Left renal pelvis (tissue), 4 donors: ENCODE measurements around the gene C9orf78. TPM values are rescaled to one million over a fixed set of nuclear protein-coding genes. Genes with fewer than 3 reads are reported as not detected.
"Not testable (repeated sequence)": the region's sequence is repeated elsewhere in the genome, so short reads cannot be mapped to it uniquely, and the experiment has no call there.

Experiments used
- DNase-seq, 4 donors: peaks; one replicate each; pipeline ENCODE4 v3.0.0-alpha.2; 2013; ENCODE audit warnings: low read depth in 4 of 4, low spot score in 3 of 4
- polyA plus RNA-seq, 4 donors: library from polyadenylated mRNA; unstranded; fragments of 120-200 nt; gene quantifications; one replicate each; pipeline ENCODE4 v1.2.1, GENCODE V29; 2013; ENCODE audit not compliant: insufficient read length in 4 of 4

Gene C9orf78
- polyA plus RNA-seq, 4 donors, result 64.7 to 86.9 (median 73.8) TPM

DNA sequence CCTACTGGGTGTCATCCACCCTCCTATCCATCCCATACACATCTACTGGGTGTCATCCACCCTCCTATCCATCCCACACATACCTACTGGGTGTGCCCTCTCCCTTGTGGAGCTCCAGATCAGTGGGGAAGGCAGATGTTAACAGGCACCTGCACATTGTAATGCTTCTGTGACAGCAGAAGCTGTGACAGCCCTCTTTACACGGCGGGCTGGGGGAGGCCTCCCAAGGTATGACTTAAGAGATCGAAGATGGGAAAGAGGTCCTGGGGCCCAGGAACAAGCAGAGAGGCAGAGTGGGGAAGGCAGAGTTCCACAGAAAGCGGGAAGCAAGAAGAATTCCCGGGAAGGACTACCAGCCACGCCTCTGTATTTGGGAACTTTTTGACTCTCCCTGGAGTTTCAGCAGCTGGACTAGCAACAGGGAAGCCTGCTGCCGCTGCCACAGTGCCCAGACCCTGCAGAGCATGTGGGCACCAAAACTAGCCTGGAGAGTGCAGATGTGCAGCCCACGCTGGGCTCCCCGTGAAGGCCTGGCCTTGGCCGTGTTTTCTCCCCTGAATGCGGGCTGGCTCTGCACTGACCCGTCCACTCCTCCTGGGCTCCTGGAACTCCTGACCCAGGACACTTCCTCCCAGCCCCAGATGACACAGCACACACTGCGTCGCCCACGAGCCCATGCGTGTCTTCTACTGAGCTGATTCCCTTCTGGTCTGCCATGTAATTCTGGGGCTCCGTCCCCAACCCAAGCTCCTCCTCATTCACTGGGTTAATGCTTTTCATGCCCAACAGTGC lies 20.4 kb downstream of the C9orf78 start:
- DNase-seq, result no peak

DNA sequence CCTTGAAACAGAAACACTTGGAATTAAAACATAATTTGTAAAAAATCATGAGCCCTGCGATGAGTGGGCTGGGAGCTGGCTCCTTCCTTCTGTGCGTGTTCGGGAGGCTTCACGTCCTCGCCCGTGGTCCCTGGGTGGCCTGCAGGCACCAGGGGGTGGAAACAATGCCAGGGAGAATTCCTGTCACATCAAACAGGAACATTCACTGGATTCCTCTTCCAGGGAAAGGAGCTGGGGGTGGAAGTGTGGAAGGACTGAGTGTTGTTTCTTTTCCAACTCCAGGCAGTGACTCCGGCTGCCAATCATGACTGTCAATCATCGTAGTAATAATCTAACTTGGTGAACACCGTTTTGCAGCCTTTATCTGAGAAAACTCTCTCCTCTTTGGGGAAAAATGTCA lies 21.4 kb downstream of the C9orf78 start:
- no peak for DNase-seq

DNA sequence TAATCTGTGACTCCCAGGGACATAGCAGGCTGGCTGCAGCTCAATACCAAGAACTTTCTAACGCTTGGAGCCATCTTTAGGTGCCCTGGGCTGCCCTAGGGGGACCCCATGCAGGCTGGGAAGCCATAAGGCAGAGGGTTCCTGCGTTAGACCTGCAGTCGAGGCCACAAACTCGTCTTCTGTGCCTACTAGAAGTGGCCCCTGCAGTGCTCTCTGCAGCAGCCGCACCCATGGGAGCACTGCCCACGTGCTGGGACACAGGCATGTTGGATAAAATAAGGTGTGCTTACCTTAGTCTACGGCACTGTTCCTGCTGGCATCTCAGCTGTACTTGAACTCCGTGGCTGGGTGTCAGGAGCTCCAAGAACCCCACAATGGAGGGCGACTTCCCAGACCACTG lies 22.7 kb downstream of the C9orf78 start:
- DNase-seq, result no peak

DNA sequence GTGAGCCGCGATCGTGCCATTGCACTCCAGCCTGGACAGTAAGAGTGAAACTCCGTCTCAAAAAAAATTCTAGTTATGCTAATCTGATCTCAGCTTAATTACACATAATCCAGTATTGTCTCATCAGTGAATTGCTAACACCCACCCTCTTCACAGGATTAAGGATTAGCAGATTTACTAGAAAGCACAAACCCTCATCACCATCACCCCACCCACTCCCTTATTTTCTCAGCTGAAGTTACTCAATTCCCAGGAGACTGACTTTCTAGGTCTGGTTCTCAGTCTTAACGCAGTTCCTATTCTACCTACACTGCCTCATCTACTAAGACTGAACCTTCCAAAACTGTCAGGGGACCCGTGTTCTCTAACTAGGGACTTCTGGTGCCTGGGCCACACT lies 23.1 kb downstream of the C9orf78 start:
- DNase-seq, result no peak

DNA sequence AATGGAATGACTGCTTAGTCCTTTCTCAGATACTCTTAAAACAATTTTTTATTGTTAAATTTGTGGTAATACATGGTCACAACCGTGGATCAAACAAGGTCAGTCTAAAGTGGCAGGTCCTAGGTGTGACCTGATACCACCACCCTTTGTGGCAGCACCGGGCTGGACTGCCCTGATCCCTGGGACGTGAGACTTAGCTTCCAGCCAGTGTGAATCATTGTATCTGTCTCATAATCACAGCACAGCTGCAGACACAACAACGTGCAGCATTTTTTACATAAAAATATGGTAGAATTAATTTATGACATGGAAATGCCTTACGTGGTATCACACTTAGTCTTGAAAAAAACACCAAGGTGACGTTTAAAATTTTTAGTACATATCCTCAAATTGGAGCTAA lies 24.3 kb downstream of the C9orf78 start:
- DNase-seq, result no peak

DNA sequence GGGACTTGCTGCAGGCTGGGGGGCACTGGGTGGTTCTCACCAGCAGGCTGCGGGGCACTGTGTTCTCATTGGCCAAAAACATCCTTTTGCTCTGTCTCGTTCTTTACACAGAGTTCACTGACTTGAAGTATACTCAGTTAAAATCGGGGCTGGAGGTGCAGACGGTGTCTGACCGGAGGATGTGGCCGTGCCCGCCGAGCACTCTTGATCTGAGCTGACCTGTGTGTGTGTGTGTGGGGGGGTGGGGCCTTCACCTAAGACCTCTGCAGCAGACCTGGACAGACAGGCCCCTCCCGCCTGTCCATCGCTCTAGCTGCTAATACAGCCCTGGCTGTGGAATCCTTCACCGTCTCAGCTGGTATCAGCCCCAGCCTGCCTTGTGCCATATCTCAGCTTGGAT lies 25.0 kb downstream of the C9orf78 start:
- DNase-seq, result no peak

DNA sequence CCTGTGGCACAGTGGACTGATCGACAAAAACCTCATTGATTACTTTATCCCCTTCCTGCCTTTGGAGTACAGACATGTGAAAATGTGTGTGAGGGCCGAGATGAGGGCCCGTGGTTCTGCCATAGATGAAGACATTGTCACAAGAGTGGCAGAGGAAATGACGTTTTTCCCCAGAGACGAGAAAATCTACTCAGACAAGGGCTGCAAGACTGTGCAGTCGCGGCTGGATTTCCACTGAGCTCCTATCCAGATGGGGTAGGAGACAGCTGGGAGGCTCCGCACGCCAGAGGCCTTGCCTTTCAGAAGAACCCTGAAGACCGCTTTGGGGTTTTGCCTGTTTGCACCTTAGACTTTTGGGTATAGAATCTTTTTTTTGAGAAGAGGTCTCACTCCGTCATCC lies 25.7 kb downstream of the C9orf78 start:
- no peak for DNase-seq

DNA sequence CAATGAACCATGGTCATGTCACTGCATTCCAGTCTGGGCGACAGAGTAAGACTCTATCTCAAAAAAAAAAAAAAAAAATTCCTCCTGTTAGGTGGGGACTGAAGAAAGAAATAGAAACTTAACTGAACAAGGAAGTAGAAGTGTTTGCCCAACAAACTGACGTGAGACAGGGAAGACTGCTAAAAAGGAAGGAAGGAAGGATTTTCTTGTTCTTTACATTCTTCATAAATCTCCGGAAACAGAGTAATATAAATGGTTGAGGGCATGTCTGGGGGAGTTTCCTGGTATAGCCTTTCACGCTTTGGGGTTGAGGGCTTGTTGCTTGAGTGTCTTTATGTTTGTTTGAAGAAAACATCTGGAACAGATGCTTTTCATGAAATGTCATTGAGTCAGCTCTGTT lies 29.0 kb downstream of the C9orf78 start:
- no peak for DNase-seq

DNA sequence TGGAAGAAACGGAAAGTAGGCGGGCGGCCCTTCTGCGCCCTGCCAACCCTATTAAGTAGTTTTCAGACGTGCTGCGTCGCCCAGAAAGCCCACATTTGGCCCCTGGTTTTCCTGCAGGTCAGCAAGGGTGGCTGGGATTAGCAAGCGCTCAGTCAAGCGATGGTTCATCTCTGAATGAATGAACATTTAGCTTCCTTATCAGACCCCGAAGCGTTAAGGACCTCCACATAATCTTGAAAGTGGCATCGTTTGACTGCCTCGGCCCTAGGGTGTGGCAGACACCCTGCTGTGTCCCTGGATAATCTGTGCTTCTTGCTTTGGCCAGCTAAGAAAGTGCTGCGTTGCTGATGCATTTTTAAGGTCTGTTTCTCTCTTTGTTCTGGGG lies 31.4 kb downstream of the C9orf78 start:
- no peak for DNase-seq

DNA sequence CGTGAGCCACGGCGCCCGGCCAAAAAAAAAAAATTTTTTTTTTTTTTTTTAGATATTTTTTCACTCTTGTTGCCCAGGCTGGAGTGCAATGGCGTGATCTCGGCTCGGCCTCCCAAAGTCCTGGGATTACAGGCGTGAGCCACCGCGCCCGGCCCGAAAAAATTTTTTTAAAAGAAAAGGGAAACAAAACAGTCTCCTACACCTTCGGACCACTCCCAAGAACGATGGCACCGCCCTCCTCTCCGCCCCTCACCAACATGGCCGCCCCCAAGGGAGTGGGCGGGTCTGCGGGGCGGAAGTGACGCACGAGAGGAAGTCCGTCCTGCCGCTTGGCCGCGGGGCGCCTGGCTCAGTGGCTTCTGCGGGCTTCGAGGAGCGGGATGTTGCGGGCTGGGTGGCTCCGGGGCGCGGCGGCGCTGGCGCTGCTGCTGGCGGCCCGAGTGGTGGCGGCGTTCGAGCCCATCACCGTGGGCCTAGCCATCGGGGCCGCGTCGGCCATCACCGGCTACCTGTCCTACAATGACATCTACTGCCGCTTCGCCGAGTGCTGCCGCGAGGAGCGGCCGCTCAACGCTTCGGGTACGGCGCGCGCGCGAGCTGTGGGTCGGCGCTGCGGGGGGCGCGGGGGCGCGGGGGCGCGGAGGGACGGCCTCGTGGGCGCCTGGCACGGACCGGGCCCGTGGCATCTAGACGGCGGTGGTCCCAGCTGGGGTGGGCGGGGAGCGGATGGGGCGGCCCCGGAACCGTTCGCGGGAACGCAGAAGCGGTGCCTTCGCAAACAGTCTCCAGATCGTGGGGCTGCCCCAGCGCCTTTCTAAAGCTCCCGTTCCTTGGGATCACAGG lies 32.0 kb downstream of the C9orf78 start, which contains the start of gene TOR1B:
TSS of gene TOR1B (plus strand) at position 352 of the 843 bp plus-strand sequence. CDS start at position 381, 29 bp downstream.
- DNase-seq, result peak; percentile 76 to 89 (median 87)

DNA sequence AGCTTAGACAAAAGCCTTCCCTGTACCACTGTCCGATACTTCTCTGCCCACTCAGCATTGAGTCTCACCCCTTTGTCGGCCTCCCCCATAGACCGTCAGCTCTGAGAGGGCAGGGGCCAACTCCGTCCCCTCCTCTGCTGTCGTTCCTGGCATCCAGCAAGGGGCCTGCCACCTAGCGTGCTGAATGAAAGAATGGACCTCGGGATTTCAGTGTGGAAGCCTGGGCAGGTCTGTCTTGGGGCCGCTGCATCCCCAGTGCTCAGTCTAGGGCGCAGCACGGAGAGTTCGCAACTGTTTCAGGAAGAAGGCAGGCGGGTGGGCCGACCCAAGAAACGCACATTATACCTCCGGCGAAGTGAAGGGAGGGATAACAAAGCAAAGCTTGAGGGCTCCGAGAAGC lies 33.6 kb downstream of the C9orf78 start:
- no peak for DNase-seq

DNA sequence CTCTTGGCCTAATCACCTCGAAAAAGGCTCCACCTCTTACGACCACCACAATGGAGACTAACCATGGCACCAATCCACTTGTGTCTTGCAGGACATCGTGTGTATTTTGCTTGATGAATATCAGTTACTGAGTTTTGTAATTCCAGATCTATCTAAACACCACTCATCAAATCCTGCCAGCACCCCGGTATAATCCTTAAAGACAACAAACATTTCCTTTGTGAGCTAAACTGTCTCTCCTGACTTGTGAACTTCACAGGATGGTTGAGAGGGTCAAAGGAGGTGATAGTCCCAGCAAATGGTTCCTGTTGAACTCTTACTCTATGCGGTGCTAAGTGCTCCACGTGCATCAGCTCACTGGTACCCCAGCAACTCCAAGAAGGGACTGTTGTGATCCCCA lies 36.1 kb downstream of the C9orf78 start:
- DNase-seq, result no peak

DNA sequence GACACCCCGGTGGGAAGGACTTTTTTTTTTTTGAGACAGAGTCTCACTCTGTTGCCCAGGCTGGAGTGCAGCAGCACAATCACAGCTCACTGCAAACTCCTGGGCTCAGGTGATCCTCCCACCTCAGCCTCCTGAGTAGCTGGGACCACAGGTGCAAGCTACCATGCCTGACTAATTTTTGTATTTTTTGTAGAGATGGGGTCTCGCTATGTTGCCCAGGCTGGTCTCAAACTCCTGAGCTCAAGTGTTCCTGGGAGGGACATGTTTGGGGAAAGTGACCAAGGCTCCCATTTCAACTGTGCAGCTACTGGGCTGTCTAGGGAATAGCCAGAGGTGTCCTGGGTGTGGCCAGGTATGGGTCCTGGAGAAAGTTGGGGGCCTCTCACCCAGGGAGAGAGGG lies 39.0 kb downstream of the C9orf78 start:
- not testable (repeated sequence) for DNase-seq

DNA sequence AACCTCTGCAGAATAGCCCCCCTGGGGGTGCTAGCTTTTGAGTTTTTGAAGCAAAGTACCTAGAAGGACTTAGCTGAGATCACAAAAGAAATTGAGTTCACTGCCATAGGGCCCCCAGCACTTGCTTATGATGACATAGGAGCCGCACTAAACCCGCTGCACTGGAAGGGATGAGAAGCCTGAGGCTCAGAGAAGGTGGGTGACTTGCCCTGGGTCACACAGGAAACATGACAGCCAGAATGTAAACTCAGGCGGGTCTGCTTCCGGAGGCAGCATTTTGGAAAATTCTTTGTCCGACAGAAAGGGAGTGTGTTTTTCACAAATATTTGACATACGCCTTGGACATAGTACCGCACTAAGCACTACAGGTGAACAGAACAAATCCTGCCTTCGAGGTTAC lies 40.5 kb downstream of the C9orf78 start:
- DNase-seq, result no peak

DNA sequence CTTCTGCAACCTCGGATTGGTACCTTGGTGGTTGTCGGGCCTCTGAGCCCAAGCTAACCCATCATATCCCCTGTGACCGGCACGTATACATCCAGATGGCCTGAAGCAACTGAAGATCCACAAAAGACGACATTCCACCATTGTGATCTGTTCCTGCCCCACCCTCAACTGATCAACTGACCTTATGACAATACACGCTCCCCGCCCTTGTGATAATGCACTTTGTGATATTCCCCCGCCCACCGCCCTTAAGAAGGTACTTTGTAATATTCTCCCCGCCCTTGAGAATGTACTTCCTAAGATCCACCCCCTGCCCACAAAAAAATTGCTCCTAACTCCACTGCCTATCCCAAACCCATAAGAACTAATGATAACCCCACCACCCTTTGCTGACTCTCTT lies 48.6 kb downstream of the C9orf78 start:
- no peak for DNase-seq

DNA sequence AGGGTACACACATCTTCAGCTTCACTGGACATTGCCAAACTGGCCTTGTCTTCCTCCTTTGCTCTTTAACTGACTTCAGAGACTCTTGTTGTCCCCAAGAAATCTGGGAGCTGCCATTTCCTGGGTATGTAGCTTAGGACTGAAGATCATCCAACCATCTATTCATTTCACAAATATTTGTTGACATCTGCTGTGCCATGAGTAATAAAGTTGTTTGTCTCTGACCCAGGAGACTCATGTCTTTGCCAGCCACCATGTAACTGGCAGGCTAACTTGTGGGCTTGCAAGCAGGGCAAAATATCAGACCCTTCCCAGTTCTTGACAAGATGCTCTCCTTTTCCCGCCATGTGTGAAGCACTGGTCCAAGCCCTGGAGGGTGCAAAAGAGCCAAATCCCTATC lies 49.2 kb downstream of the C9orf78 start:
- no peak for DNase-seq

DNA sequence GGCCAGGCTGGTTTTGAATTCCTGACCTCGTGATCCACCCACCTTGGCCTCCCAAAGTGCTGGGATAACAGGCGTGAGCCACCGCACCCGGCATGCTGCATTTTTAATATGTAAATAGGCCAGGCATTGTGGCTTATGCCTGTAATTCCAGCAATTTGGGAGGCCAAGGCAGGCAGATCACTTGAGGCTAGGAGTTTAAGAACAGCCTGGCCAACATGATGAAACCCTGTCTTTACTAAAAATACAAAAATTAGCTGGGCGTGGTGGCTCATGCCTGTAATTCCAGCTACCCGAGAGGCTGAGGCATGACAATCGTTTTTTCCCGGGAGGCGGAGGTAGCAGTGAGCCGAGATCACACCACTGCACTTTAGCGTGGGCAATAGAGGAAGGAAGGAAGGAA lies 50.1 kb downstream of the C9orf78 start:
- DNase-seq, result not testable (repeated sequence)

DNA sequence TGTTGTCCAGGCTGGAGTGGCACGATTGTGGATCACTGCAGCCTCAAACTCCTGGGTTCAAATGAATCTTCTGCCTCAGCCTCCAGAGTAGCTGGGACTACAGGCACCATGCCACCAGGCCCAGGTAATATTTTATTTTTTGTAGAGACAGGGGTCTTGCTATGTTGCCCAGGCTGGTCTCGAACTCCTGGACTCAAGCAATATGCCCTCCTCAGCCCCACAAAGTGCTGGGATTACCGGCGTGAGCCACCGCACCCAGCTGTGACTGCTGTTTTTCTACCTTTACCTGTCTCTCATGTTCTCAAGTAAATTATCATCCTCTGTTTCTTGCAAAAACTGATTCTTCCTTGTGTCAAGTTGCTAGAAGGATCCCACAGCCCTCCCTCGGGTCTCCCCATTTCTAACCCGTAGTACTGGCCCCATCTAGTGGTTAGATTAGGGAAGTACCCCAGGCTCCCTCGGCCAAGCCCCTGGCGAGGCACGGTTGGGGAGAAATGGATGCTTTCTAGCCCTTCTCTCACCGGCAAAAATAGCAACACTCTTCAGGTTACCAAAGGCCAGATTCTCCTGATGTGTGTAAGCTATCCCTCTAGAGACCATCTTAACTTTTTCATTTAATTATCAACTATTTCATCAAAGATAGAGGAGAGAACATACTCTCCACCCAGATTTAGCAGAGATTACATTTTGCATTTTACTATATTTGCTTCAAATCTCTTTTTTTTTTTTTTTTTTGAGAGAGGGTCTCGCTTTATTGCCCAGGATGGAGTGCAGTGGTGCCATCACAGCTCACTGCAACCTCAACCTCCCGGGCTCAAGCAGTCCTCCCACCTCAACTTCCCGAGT lies 51.3 kb downstream of the C9orf78 start:
- peak in 2 of 4 donors; percentile 59 to 65 for DNase-seq

DNA sequence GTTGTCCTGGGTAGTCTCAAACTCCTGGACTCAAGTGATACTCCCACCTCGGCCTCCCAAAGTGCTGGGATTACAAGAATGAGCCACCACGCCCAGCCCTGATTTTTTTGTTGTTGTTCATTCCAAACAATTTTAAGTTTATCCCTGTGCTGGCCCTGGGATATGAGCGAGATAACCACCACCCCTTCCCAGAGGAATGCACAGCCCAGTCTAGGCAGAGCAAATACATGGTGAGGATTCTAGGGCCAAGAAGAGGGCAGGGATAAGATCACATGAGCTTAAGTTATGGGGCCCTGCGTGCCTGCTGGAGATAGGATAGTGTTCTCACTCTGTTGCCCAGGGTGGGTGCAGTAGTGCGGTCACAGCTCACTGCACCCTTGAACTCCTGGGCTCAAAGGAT lies 53.1 kb downstream of the C9orf78 start:
- DNase-seq, result no peak

DNA sequence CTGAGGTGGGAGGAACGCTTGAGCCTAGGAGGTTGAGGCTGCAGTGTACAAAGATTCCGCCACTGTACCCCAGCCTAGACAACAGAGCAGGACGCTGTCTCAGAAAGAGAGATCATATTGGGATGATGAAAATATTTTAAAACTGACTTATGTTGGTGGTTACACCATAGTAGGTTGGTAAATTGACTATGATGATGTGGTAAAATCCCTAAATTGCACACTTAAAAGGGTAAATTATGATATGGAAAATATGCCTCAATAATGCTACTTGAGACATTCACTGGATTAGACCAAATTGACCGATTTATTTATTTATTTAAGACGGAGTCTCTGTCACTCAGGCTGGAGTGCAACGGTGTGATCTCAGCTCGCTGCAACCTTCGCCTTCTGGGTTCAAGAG lies 53.9 kb downstream of the C9orf78 start:
- no peak for DNase-seq
